Panc1 (cell line): ENCODE results near the gene MLLT10. TPM values are rescaled to one million over a fixed set of nuclear protein-coding genes. Genes with fewer than 3 reads are reported as not detected.
A peak's percentile ranks its signal among the peaks of the same experiment; 100 is the strongest.

ENCODE experiments used
- ATAC-seq: fragments of 200-7000 bp; cut with Tn5 transposase; 2 replicates; pipeline ENCODE4 v1.9.1; 2020; ENCODE audit warnings: mild to moderate bottlenecking, moderate library complexity
- BruUV-seq: library from RNA; stranded (reverse); fragments of 400-500 nt; replicated peaks from 2 replicates; lab custom pipeline; 2021; lab: Mats Ljungman, UMichigan
- CTCF ChIA-PET: fragments of 300-600 bp; sonication (Branson Sonifier 250); formaldehyde crosslinking; loops from one replicate; lab custom pipeline; 2022; ENCODE audit warnings: antibody characterized with exemption; lab: Charles Lee
- POLR2A ChIA-PET: fragments of 300-600 bp; sonication (Branson Sonifier 250); formaldehyde crosslinking; loops from one replicate; lab custom pipeline; 2022; ENCODE audit warnings: antibody characterized with exemption; lab: Charles Lee
- DNase-seq: peaks from one replicate; pipeline ENCODE4 v3.0.0-alpha.2; 2010; ENCODE audit warnings: low read depth, low spot score
- H3K27ac ChIP-seq: 2 replicates; pipeline ENCODE4 v1.5.1; 2011; ENCODE audit warnings: mild to moderate bottlenecking, low read length, inconsistent platforms
- H3K27me3 ChIP-seq: fragments of 200-500 bp; sonication (Bioruptor generic); 2 replicates; pipeline ENCODE4 v1.6.0; 2014; ENCODE audit warnings: low read length, inconsistent platforms; ENCODE audit not compliant: control insufficient read depth, insufficient read depth
- H3K36me3 ChIP-seq: fragments of 200-500 bp; sonication (Bioruptor generic); 2 replicates; pipeline ENCODE4 v1.5.1; 2014; ENCODE audit warnings: inconsistent platforms, mild to moderate bottlenecking, low read length, moderate library complexity; ENCODE audit not compliant: control insufficient read depth, insufficient read depth
- H3K4me1 ChIP-seq: 2 replicates; pipeline ENCODE4 v1.5.1; 2011; ENCODE audit warnings: inconsistent platforms, mild to moderate bottlenecking, low read length, moderate library complexity; ENCODE audit not compliant: control insufficient read depth, insufficient read depth
- H3K4me3 ChIP-seq, 2 experiments: 2 replicates each; pipeline ENCODE4 v1.5.1; 2011 to 2012; ENCODE audit warnings: low read depth in 2 of 2, low read length in 2 of 2, mild to moderate bottlenecking in 2 of 2, inconsistent platforms in 1 of 2, moderate library complexity in 1 of 2
- H3K9me3 ChIP-seq: fragments of 200-500 bp; sonication (Bioruptor generic); 2 replicates; pipeline ENCODE4 v1.5.1; 2014; ENCODE audit warnings: low read depth, mild to moderate bottlenecking, inconsistent platforms, low read length, moderate library complexity; ENCODE audit not compliant: control insufficient read depth, insufficient read depth
- POLR2AphosphoS5 ChIP-seq: IDR thresholded peaks from 2 replicates; pipeline ENCODE4 v1.6.1; 2012; ENCODE audit warnings: mild to moderate bottlenecking, low read depth, low read length, moderate library complexity
- SIN3A ChIP-seq: IDR thresholded peaks from 2 replicates; pipeline ENCODE4 v1.6.1; 2012; ENCODE audit warnings: low read depth, mild to moderate bottlenecking, low read length, moderate library complexity, borderline replicate concordance; ENCODE audit not compliant: insufficient read depth
- TCF7L2 ChIP-seq: IDR thresholded peaks from 2 replicates; pipeline ENCODE4 v1.6.1; 2011; ENCODE audit warnings: mild to moderate bottlenecking, low read depth, low read length, inconsistent platforms
- in situ Hi-C: cut with HindIII; loops from 2 replicates; pipeline ENCODE4 v1.10.0; 2016; ENCODE audit warnings: low sequenced_read_pairs, low pct_unique_long_range_greater_than_20kb
- intact Hi-C: fragments of 100-400 bp; cut with micrococcal nuclease; formaldehyde crosslinking; loops from one replicate; pipeline ENCODE4 v1.10.0; 2022; ENCODE audit not compliant: unreplicated experiment
- total RNA-seq: library from RNA; stranded (reverse); gene quantifications from one replicate; pipeline ENCODE4 v1.2.1, GENCODE V29; 2021; ENCODE audit not compliant: unreplicated experiment
- TF ChIP-seq, protein P1 (sequence below), 2 experiments: IDR thresholded peaks; 2 replicates each; pipeline ENCODE4 v1.6.1; 2011 to 2012; ENCODE audit warnings: low read depth in 2 of 2, control low read depth in 1 of 2, low read length in 1 of 2, mild to moderate bottlenecking in 1 of 2, moderate library complexity in 1 of 2; ENCODE audit not compliant: insufficient read depth in 1 of 2
- TF ChIP-seq, protein P2 (sequence below): fragments of 450-650 bp; IDR thresholded peaks from 2 replicates; pipeline ENCODE4 v1.5.1; 2017; ENCODE audit warnings: mild to moderate bottlenecking

The MLLT10 gene
- total RNA-seq, 1 experiment from 2014 or later: 33.4 TPM

- ATAC-seq: peak; percentile 68
- intact Hi-C loops (loop anchor here (10.0 kb wide), 1 partner anchor 352 kb away; no protein-coding TSS in a partner anchor), in situ Hi-C loops (no loop called here)
- Histone ChIP-seq H3K27me3 (no peaks in the 10 kb centered on the region), H3K27ac (peak overlapping the region; percentile 97), H3K9me3 (no peaks in the 10 kb centered on the region), H3K4me3 (peak overlapping the region; percentile 48 to 54), H3K36me3 (no peaks in the 10 kb centered on the region), H3K4me1 (peaks cover 44% of the 10 kb centered on the region)
- POLR2A ChIA-PET: interaction anchor here (0.6 to 1.2 kb wide), 7 partner anchors 8 to 498 kb away, joined by 3 to 17 read pairs (median 4); no protein-coding TSS in a partner anchor
- BruUV-seq: TSS peak; percentile 93
- DNase-seq: no peak
- CTCF ChIA-PET: no interaction called here
- TF ChIP-seq TCF7L2 (no peak), SIN3A (no peak), POLR2AphosphoS5 (no peak)
- TF ChIP-seq, protein P1, sequence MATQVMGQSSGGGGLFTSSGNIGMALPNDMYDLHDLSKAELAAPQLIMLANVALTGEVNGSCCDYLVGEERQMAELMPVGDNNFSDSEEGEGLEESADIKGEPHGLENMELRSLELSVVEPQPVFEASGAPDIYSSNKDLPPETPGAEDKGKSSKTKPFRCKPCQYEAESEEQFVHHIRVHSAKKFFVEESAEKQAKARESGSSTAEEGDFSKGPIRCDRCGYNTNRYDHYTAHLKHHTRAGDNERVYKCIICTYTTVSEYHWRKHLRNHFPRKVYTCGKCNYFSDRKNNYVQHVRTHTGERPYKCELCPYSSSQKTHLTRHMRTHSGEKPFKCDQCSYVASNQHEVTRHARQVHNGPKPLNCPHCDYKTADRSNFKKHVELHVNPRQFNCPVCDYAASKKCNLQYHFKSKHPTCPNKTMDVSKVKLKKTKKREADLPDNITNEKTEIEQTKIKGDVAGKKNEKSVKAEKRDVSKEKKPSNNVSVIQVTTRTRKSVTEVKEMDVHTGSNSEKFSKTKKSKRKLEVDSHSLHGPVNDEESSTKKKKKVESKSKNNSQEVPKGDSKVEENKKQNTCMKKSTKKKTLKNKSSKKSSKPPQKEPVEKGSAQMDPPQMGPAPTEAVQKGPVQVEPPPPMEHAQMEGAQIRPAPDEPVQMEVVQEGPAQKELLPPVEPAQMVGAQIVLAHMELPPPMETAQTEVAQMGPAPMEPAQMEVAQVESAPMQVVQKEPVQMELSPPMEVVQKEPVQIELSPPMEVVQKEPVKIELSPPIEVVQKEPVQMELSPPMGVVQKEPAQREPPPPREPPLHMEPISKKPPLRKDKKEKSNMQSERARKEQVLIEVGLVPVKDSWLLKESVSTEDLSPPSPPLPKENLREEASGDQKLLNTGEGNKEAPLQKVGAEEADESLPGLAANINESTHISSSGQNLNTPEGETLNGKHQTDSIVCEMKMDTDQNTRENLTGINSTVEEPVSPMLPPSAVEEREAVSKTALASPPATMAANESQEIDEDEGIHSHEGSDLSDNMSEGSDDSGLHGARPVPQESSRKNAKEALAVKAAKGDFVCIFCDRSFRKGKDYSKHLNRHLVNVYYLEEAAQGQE (IDR thresholded peaks at IDR 0.05; ENCODE audit: insufficient read depth in 1 of 2, low read depth in 2 of 2, low read length in 1 of 2): no peak
- TF ChIP-seq, protein P2, sequence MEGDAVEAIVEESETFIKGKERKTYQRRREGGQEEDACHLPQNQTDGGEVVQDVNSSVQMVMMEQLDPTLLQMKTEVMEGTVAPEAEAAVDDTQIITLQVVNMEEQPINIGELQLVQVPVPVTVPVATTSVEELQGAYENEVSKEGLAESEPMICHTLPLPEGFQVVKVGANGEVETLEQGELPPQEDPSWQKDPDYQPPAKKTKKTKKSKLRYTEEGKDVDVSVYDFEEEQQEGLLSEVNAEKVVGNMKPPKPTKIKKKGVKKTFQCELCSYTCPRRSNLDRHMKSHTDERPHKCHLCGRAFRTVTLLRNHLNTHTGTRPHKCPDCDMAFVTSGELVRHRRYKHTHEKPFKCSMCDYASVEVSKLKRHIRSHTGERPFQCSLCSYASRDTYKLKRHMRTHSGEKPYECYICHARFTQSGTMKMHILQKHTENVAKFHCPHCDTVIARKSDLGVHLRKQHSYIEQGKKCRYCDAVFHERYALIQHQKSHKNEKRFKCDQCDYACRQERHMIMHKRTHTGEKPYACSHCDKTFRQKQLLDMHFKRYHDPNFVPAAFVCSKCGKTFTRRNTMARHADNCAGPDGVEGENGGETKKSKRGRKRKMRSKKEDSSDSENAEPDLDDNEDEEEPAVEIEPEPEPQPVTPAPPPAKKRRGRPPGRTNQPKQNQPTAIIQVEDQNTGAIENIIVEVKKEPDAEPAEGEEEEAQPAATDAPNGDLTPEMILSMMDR: no peak
These were observed 7.7 kb upstream of the MLLT10 start for GRCh38 chr10:21526188-21526859.

DNA sequence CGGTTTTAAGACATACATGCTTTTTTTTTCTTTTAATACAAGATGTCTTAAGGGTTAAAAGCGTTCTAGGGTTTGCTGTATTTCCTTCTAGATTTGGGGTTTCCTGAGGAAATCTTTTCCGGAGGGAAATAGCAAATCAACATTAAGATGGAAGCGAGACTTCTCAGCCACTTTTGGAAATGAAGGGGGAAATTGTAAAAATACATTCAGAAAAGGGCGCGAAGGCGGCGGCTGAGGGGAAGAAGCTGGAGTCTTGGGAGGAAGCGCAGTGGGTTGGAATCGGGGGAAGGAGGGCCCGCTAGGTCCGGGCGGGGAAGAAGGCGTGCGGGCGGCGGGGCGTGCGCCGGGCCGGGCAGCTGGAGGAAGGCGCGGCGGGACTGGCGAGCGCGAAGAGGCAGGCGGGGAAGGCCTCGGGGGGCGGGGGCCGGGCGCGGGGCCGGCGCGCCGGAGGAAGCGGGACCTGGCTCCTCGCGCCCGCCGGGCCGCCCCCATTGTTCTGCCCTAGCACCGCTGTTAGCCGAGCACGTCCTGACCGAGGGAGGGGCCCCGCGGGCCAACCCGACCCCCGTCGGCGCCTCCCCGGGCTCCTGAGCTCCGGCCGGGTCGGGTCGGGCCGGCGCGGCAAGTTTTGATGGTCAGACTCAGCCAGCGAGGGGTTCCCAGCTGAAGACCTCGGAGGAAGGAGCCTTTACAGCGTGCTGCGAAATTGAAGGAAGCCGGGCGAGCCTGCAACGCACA lies 7.0 kb upstream of the MLLT10 start:
- H3K9me3 ChIP-seq: no peaks in the 10 kb centered on the region
- no peaks in the 10 kb centered on the region; the same call in 1 of the 2 replicates for H3K36me3 ChIP-seq
- ATAC-seq (peak; percentile 55), DNase-seq (no peak)
- no TSS peak for BruUV-seq
- ChIA-PET POLR2A (interaction anchor here (0.6 to 1.2 kb wide), 3 partner anchors 9 to 499 kb away, joined by 3 to 17 read pairs (median 6); no protein-coding TSS in a partner anchor), CTCF (interaction anchor here (0.6 kb wide), 1 partner anchor 42 kb away, joined by 3 read pairs; no protein-coding TSS in a partner anchor)
- peak overlapping the region; percentile 48 to 56 for H3K4me3 ChIP-seq
- TF ChIP-seq TCF7L2 (no peak), SIN3A (no peak), POLR2AphosphoS5 (no peak)
- TF ChIP-seq, protein P2: no peak
- TF ChIP-seq, protein P1 (IDR thresholded peaks at IDR 0.05; ENCODE audit: insufficient read depth in 1 of 2, low read depth in 2 of 2, low read length in 1 of 2): no peak
- peak overlapping the region; percentile 98 for H3K27ac ChIP-seq
- intact Hi-C loops: loop anchor here (10.0 kb wide), 1 partner anchor 352 kb away; no protein-coding TSS in a partner anchor
- peaks cover 40% of the 10 kb centered on the region for H3K4me1 ChIP-seq
- no peaks in the 10 kb centered on the region for H3K27me3 ChIP-seq
- in situ Hi-C loops: no loop called here
